A549 (cell line): Measurements from ENCODE around the gene NQO2. TPM values are rescaled to one million over a fixed set of nuclear protein-coding genes. Genes with fewer than 3 reads are reported as not detected.

Experiments
- ATAC-seq, 2 experiments: fragments of 200-7000 bp in 1 of 2; fragments of >200 bp in 1 of 2; cut with Nextera tagmentation in 1 of 2; cut with Tn5 transposase in 1 of 2; 3 replicates each; pipeline versions ENCODE4 v1.8.0 to v1.9.1; 2018 to 2020; ENCODE audit warnings: mild to moderate bottlenecking in 1 of 2, moderate library complexity in 1 of 2
- CTCF ChIA-PET: fragments of 300-600 bp; sonication (Branson Sonifier 250); formaldehyde crosslinking; extraction: SDS; loops from one replicate; lab custom pipeline; 2021; ENCODE audit warnings: antibody characterized with exemption, inconsistent platforms; lab: Yijun Ruan, JAX
- POLR2A ChIA-PET: fragments of 350-600 bp; formaldehyde crosslinking; extraction: SDS; loops from one replicate; lab custom pipeline; 2021; ENCODE audit warnings: antibody characterized with exemption, inconsistent platforms; lab: Yijun Ruan, JAX
- DNase-seq, 2 experiments: peaks; one replicate each; pipeline versions ENCODE4 v3.0.0 to v3.0.0-alpha.2; 2011 to 2016; ENCODE audit warnings: low read depth in 1 of 2, low spot score in 1 of 2
- FAIRE-seq: peaks from 2 replicates; lab custom pipeline; 2011; peaks lifted over from hg19 to GRCh38; lab: Jason Lieb, UNC
- H3K27ac ChIP-seq, 2 experiments: fragments of >200 bp; sonication (Bioruptor Twin); formaldehyde crosslinking; 3 replicates each; pipeline ENCODE4 v1.5.1; 2016 to 2017
- H3K4me1 ChIP-seq: fragments of >200 bp; sonication (Bioruptor Twin); formaldehyde crosslinking; 3 replicates; pipeline ENCODE4 v1.6.1; 2016
- H3K4me2 ChIP-seq: fragments of >200 bp; sonication (Bioruptor Twin); formaldehyde crosslinking; 3 replicates; pipeline ENCODE4 v1.6.1; 2016
- H3K4me3 ChIP-seq: fragments of >200 bp; sonication (Bioruptor Twin); formaldehyde crosslinking; 3 replicates; pipeline ENCODE4 v1.5.1; 2016
- H3K9me3 ChIP-seq: fragments of >200 bp; sonication (Bioruptor Twin); formaldehyde crosslinking; 3 replicates; pipeline ENCODE4 v1.6.1; 2016
- ATOH8 ChIP-seq: fragments of 250-450 bp; sonication (Bioruptor Pico); IDR thresholded peaks from 2 replicates; pipeline ENCODE4 v1.5.0; 2020; ENCODE audit warnings: low read depth, mild to moderate bottlenecking, moderate library complexity
- BCL3 ChIP-seq: fragments of >200 bp; sonication (Bioruptor Twin); formaldehyde crosslinking; IDR thresholded peaks from 3 replicates; pipeline ENCODE4 v1.6.1; 2016
- BHLHE40 ChIP-seq: IDR thresholded peaks from 2 replicates; pipeline ENCODE4 v1.6.1; 2012; ENCODE audit warnings: low read depth, low read length, inconsistent platforms
- CBX8 ChIP-seq: fragments of 200-600 bp; sonication (generic); IDR thresholded peaks from 2 replicates; pipeline ENCODE4 v1.6.1; 2016
- CEBPB ChIP-seq, 2 experiments: fragments of >200 bp in 1 of 2; sonication (Bioruptor Twin) in 1 of 2; formaldehyde crosslinking in 1 of 2; IDR thresholded peaks; 2 replicates each; pipeline ENCODE4 v1.6.1; 2012 to 2016
- EHF ChIP-seq: fragments of 250-450 bp; sonication (Bioruptor Pico); IDR thresholded peaks from 2 replicates; pipeline ENCODE4 v1.5.0; 2020; ENCODE audit warnings: mild to moderate bottlenecking
- ESRRA ChIP-seq: fragments of 150-350 bp; IDR thresholded peaks from 2 replicates; pipeline ENCODE4 v1.6.1; 2014; ENCODE audit warnings: mild to moderate bottlenecking, low read length, borderline replicate concordance
- HEYL ChIP-seq: fragments of 250-450 bp; sonication (Bioruptor Pico); IDR thresholded peaks from 2 replicates; pipeline ENCODE4 v1.8.0; 2021; ENCODE audit warnings: mild to moderate bottlenecking, moderate library complexity
- HOXA7 ChIP-seq: fragments of 250-450 bp; sonication (Bioruptor Pico); IDR thresholded peaks from 2 replicates; pipeline ENCODE4 v1.5.0; 2020; ENCODE audit warnings: mild to moderate bottlenecking, moderate library complexity
- KDM5A ChIP-seq: fragments of 200-600 bp; sonication (generic); IDR thresholded peaks from 2 replicates; pipeline ENCODE4 v1.6.1; 2016; ENCODE audit warnings: antibody characterized with exemption, mild to moderate bottlenecking
- MAFK ChIP-seq: fragments of 450-650 bp; IDR thresholded peaks from 2 replicates; pipeline ENCODE4 v1.6.1; 2014; ENCODE audit not compliant: partially characterized antibody
- MAX ChIP-seq: IDR thresholded peaks from 2 replicates; pipeline ENCODE4 v1.6.1; 2012
- PBX3 ChIP-seq: IDR thresholded peaks from 2 replicates; pipeline ENCODE4 v1.6.1; 2012
- PHF8 ChIP-seq: fragments of 200-600 bp; sonication (generic); IDR thresholded peaks from 2 replicates; pipeline ENCODE4 v1.6.1; 2016; ENCODE audit warnings: low read depth, mild to moderate bottlenecking, antibody characterized with exemption, moderate library complexity, borderline replicate concordance
- RCOR1 ChIP-seq: fragments of 150-350 bp; IDR thresholded peaks from 2 replicates; pipeline ENCODE4 v1.6.1; 2014; ENCODE audit warnings: antibody characterized with exemption, low read length, low read depth
- SREBF2 ChIP-seq: fragments of 450-650 bp; IDR thresholded peaks from 2 replicates; pipeline ENCODE4 v1.6.1; 2014; ENCODE audit warnings: mild to moderate bottlenecking, moderate library complexity
- TFCP2L1 ChIP-seq: fragments of 250-450 bp; sonication (Bioruptor Pico); IDR thresholded peaks from 2 replicates; pipeline ENCODE4 v1.5.0; 2021; ENCODE audit warnings: mild to moderate bottlenecking
- USF2 ChIP-seq: fragments of 450-650 bp; IDR thresholded peaks from 2 replicates; pipeline ENCODE4 v1.6.1; 2014; ENCODE audit warnings: antibody characterized with exemption
- ZSCAN20 ChIP-seq: fragments of 250-450 bp; sonication (Bioruptor Pico); IDR thresholded peaks from 2 replicates; pipeline ENCODE4 v1.8.0; 2022; ENCODE audit warnings: mild to moderate bottlenecking, moderate library complexity
- WGBS: methylation state at CpG from one replicate; pipeline ENCODE4 v1.1.6; 2017; ENCODE audit errors: missing lambda C conversion rate; 5-methylcytosine and 5-hydroxymethylcytosine counted together
- polyA plus RNA-seq, 4 experiments: library from polyadenylated mRNA; depleted of rRNA in 3 of 4; stranded (reverse); fragments of >200 nt; fragmentation: RNase III in 1 of 4; extraction: RNeasy Plus Mini Kit Qiagen cat#74134 plus additional on column Dnase treatment in 1 of 4; gene quantifications; 2 replicates in 3 of 4; 3 replicates in 1 of 4; pipeline ENCODE4 v1.2.3, GENCODE V29; 2011 to 2017
- TF ChIP-seq, protein P1 (sequence below): IDR thresholded peaks from 2 replicates; pipeline ENCODE4 v1.6.1; 2012; ENCODE audit warnings: low read depth, borderline replicate concordance
- TF ChIP-seq, protein P2 (sequence below): fragments of 250-450 bp; sonication (Bioruptor Pico); IDR thresholded peaks from 2 replicates; pipeline ENCODE4 v1.5.0; 2021; ENCODE audit warnings: mild to moderate bottlenecking, moderate library complexity, borderline replicate concordance

The NQO2 gene
- polyA plus RNA-seq, 2 of the 4 experiments (the other 2 are of a cell fraction) = 67.2 to 86.5 TPM

DNA sequence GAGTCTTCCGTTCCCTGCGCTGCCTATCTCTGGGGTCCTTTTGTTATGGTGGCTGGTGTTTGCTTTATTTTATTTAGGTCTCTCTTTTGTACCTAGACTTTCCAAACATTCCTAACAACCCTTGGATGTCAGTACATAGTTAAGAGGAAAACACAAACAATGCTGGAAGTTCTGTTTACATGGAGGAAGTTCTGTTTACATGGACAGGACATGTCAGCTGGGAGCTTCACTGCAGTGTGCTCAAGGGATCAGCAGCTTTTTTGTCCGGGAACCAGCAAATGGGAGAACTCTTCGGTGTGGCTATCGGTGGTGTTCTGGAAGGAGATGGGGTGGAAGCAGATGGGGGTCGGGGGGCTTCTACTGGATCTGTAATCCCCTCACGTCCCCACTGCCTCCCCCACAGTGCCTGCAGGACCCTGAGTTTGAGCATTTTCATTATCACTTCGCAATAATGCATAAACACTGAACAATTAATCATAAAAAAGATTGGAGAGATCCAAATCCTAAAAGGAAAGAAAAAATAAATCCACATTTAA is 31.0 kb upstream of the NQO2 start:
- ATAC-seq = no peak
- Histone ChIP-seq H3K9me3 (no peaks in the 10 kb centered on the region), H3K4me3 (no peak overlapping the region), H3K27ac (no peak overlapping the region), H3K4me2 (0 out of 3 replicates have a peak overlapping the region, but pooled peaks have one; percentile 83), H3K4me1 (peaks cover 11% of the 10 kb centered on the region; the same call in 2 of the 3 replicates)
- no peak for TF ChIP-seq MAFK
- no peak for TF ChIP-seq ATOH8 (CRISPR knock-in tag)
- no peak for TF ChIP-seq USF2
- TF ChIP-seq PHF8 = no peak
- no peak for TF ChIP-seq ESRRA
- no peak for TF ChIP-seq SREBF2
- TF ChIP-seq, protein P1, sequence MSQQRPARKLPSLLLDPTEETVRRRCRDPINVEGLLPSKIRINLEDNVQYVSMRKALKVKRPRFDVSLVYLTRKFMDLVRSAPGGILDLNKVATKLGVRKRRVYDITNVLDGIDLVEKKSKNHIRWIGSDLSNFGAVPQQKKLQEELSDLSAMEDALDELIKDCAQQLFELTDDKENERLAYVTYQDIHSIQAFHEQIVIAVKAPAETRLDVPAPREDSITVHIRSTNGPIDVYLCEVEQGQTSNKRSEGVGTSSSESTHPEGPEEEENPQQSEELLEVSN = no peak
- no peak for TF ChIP-seq CBX8
- TF ChIP-seq HOXA7 (CRISPR knock-in tag) = no peak
- no peak for TF ChIP-seq TFCP2L1
- no peak for TF ChIP-seq RCOR1
- no peak for TF ChIP-seq PBX3
- DNase-seq = no peak
- CTCF ChIA-PET = interaction anchor here (0.9 to 2.0 kb wide), 2 partner anchors 16 to 20 kb away, joined by 4 to 6 read pairs; no protein-coding TSS in a partner anchor
- 83% methylated on average over 8 of the region's 8 CpGs for WGBS
- POLR2A ChIA-PET = no interaction called here
- no peak for FAIRE-seq

DNA sequence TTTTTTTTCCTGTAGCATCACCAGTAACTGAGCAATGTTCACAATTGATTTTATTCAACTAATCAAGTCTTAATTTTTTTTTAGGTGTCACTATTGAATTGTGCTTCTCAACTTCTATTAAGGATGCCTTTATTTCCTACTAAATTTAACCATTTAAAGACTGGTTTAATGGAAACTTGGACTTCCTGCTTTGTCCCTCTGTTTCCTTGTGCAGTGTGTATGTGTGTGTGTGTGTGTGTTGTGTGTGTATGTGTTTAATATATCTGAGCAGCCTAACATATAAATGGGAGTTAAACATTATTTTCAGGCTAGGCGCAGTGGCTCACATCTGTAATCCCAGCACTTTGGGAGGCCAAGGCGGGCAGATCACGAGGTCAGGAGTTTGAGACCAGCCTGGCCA is 30.1 kb upstream of the NQO2 start:
- H3K4me1 ChIP-seq = peaks cover 11% of the 10 kb centered on the region; the same call in 2 of the 3 replicates
- H3K4me3 ChIP-seq = no peak overlapping the region
- TF ChIP-seq ZSCAN20 (CRISPR knock-in tag) (no peak), CEBPB (IDR thresholded peaks at IDR 0.05) (no peak), PHF8 (no peak), BCL3 (no peak), PBX3 (no peak), CBX8 (no peak), HEYL (CRISPR knock-in tag) (no peak), KDM5A (no peak), BHLHE40 (no peak), EHF (CRISPR knock-in tag) (no peak), MAX (no peak), ATOH8 (CRISPR knock-in tag) (no peak)
- TF ChIP-seq, protein P2, sequence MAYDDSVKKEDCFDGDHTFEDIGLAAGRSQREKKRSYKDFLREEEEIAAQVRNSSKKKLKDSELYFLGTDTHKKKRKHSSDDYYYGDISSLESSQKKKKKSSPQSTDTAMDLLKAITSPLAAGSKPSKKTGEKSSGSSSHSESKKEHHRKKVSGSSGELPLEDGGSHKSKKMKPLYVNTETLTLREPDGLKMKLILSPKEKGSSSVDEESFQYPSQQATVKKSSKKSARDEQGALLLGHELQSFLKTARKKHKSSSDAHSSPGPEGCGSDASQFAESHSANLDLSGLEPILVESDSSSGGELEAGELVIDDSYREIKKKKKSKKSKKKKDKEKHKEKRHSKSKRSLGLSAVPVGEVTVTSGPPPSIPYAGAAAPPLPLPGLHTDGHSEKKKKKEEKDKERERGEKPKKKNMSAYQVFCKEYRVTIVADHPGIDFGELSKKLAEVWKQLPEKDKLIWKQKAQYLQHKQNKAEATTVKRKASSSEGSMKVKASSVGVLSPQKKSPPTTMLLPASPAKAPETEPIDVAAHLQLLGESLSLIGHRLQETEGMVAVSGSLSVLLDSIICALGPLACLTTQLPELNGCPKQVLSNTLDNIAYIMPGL (CRISPR knock-in tag) = no peak
- TF ChIP-seq, protein P1 = no peak
- ChIA-PET CTCF (interaction anchor here (0.9 to 2.0 kb wide), 2 partner anchors 17 to 20 kb away, joined by 4 to 6 read pairs; no protein-coding TSS in a partner anchor), POLR2A (no interaction called here)
- no peak for ATAC-seq
- peak overlapping the region; percentile 83; the same call in 2 of the 3 replicates for H3K4me2 ChIP-seq
- WGBS = 87% methylated on average over 3 of the region's 3 CpGs
- H3K27ac ChIP-seq = no peak overlapping the region
- no peaks in the 10 kb centered on the region for H3K9me3 ChIP-seq
- DNase-seq = no peak
- FAIRE-seq = no peak
